NCI-H1694 (cell line): ENCODE results near the gene PRKAR1B.
"Not testable (repeated sequence)": the region's sequence is repeated elsewhere in the genome, so short reads cannot be mapped to it uniquely, and the experiment has no call there.

ENCODE experiments used
- DNase-seq: peaks from one replicate; lab custom pipeline; 2025; lab: John Stamatoyannopoulos, UW

The PRKAR1B gene

GRCh38 chr7:621572-622285, 105.4 kb downstream of the PRKAR1B start:
- no peak for DNase-seq

- no peak for DNase-seq
These were observed 106.2 kb downstream of the PRKAR1B start for GRCh38 chr7:620885-621284.

- DNase-seq = no peak
These were observed 107.0 kb downstream of the PRKAR1B start for GRCh38 chr7:620056-620455.

GRCh38 chr7:619368-619840, 107.7 kb downstream of the PRKAR1B start:
- DNase-seq = no peak

- DNase-seq = no peak
These were observed 108.3 kb downstream of the PRKAR1B start for GRCh38 chr7:618539-619367.

GRCh38 chr7:617614-618538, 109.2 kb downstream of the PRKAR1B start:
- DNase-seq = no peak

- DNase-seq = no peak
These were observed 113.5 kb downstream of the PRKAR1B start for GRCh38 chr7:613442-614140.

- not testable (repeated sequence) for DNase-seq
These were observed 115.2 kb downstream of the PRKAR1B start for GRCh38 chr7:611837-612236.

- DNase-seq = no peak
These were observed 115.7 kb downstream of the PRKAR1B start for GRCh38 chr7:611281-611810.

- no peak for DNase-seq
These were observed 116.4 kb downstream of the PRKAR1B start for GRCh38 chr7:610531-611280.

GRCh38 chr7:610141-610530, 116.9 kb downstream of the PRKAR1B start:
- DNase-seq = no peak

- DNase-seq = no peak
These were observed 117.7 kb downstream of the PRKAR1B start for GRCh38 chr7:609365-609764.

GRCh38 chr7:608954-609353, 118.1 kb downstream of the PRKAR1B start:
- no peak for DNase-seq

- no peak for DNase-seq
These were observed 118.7 kb downstream of the PRKAR1B start for GRCh38 chr7:608361-608760.

GRCh38 chr7:607938-608337, 119.1 kb downstream of the PRKAR1B start:
- DNase-seq = no peak

- DNase-seq = no peak
These were observed 121.2 kb downstream of the PRKAR1B start for GRCh38 chr7:605661-606450.

GRCh38 chr7:604884-605531, 122.1 kb downstream of the PRKAR1B start:
- no peak for DNase-seq

- DNase-seq = no peak
These were observed 122.8 kb downstream of the PRKAR1B start for GRCh38 chr7:604001-604883.
